ENCODE measurements around the gene PTPRN2.
"Not testable (repeated sequence)": the region's sequence is repeated elsewhere in the genome, so short reads cannot be mapped to it uniquely, and the experiment has no call there.

DNA sequence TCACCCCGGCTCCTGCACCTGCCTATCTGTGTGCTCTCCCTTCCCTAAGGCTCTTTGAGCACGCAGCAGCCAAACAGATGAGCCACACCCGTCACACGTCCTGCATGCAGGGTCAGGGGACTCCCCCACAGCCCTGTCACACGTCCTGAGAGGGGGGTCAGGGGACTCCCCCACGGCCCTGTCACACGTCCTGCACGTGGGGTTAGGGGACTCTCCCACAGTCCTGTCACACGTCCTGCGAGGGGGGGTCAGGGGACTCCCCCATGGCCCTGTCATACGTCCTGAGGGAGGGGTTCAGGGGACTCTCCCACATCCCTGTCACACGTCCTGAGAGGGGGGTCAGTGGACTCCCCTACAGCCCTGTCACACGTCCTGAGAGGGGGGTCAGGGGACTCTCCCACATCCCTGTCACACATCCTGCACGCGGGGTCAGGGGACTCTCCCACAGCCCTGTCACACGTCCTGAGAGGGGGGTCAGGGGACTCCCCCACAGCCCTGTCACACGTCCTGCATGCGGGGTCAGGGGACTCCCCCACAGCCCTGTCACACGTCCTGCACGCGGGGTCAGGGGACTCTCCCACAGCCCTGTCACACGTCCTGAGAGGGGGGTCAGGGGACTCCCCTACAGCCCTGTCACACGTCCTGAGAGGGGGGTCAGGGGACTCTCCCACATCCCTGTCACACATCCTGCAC lies 211.3 kb downstream of the PTPRN2 start:
- TF ChIP-seq CTCF, EP300 (IDR thresholded peaks at IDR 0.05): not testable (repeated sequence)

Measured in sigmoid colon (tissue), 4 donors.